Measurements from ENCODE around the gene ZNF236.
A peak's percentile ranks its signal among the peaks of the same experiment; 100 is the strongest.

ZNF236 gene

GRCh38 chr18:76991021-76991688 is 168.8 kb downstream of the ZNF236 start:
- no peak for DNase-seq (ENCODE audit: low read depth, low spot score)
- H3K4me3 ChIP-seq (ENCODE audit: low read length): no peak overlapping the region

DNA sequence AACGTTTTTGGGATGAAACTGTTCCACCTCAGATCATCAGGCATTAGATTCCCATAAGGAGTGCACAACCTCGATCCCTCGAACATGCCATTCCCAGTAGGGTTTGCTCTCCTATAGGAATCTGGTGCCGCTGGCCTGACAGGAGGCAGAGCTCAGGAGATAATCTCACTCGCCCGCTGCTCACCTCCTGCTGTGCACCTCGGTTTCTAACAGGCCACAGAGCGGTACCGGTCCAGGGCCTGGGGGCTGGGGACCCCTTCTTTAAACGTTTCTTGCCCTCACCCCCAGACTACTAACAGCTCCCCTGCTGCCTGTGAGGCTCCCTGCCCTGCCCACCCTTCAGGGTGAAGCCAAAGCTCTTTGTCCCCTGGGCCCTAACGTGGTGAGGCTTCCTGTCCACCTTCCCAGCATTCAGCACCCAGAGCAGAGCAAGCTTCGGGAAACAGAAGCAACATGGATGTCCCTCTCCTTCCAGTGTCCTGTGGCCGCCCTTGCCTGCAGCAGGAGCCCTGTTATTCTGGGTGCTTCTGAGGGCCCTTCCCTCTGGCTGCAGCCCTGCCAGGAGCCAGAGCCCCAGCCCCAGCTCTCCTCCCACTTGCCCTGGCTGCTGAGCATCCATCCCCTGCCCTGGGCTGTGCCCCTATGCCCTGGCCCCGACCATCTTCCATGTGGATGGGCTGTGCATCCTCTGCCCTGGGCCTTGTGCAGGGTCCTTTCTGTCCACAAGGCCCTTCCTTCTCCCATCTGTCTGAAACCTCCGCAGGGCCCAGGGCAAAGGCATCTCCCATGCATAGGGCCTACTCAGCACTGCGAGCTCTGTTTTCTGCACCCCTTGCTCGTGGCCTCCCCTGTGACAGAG is 170.1 kb downstream of the ZNF236 start:
- H3K4me3 ChIP-seq (ENCODE audit: low read length): no peak overlapping the region
- no peak for DNase-seq (ENCODE audit: low read depth, low spot score)

GRCh38 chr18:76993085-76993382 is 170.7 kb downstream of the ZNF236 start:
- no peak for DNase-seq (ENCODE audit: low read depth, low spot score)
- no peak overlapping the region for H3K4me3 ChIP-seq (ENCODE audit: low read length)

DNA sequence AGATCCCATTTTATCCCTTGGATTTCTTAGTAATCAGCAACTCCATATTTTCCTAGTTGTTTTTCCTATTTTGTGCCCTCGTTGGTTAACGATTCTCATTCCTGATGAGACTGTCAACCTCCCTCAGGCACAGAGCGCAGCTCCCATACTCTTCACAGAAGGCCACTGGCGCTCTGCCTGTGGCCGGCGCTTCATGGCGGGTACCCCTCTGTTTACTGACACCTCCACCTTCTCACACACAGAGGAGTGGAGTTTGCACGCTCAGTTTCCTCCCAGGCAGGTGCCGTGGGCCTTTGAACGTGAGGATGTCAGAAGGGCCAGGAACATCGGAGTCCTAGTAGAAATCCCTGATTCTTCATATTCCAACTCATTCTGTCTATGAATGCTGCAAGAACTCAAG is 171.2 kb downstream of the ZNF236 start:
- no peak overlapping the region for H3K4me3 ChIP-seq (ENCODE audit: low read length)

DNA sequence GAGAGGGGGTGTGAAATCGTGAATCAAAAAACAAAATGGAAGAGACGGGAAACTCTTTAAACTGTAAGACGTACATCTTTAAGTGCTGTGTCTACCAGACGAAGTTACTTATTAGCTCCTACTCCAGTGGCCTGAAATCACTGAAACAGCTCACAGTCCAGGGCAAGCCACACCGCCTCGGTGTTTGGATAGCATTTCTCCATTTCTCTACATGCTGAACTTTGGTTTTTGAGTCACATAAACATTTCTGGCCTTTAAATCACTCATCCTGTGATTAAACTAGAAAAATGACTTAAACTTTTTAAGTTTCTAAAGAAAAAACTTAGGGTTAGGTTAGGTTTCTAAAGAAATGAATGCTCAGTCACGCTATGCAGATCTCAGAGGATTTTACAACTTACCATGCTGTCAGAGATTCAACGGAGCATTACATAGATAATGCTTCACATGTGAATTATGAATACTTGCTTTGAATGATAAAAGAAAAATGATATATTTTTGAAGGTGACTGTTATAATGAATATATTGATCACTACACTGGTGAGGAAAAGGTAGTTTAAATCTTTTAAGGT is 171.8 kb downstream of the ZNF236 start:
- no peak overlapping the region for H3K4me3 ChIP-seq (ENCODE audit: low read length)
- no peak for DNase-seq (ENCODE audit: low read depth, low spot score)

More for the DNA sequence above, 171.2 kb downstream of the ZNF236 start:
- DNase-seq (ENCODE audit: low read depth, low spot score): no peak

DNA sequence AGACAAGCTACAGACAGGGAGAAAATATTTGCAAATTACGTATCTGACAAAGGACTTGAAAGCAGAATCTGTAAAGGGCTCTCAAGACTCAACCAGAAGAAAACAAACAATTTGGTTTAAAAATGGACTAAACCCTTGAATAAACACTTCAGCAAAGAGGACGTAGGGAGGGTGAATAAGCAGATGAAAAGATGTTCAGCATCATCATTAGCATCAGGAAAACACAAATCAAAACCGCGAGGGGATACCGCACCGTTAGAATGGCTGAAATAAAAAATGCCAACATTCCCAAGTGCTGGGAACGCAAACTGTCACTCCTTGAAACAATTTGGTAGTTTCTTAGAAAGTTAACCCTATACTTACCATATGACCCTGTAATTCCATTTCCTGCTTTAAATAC is 173.5 kb downstream of the ZNF236 start:
- H3K4me3 ChIP-seq (ENCODE audit: low read length): no peak overlapping the region
- DNase-seq (ENCODE audit: low read depth, low spot score): no peak

- no peak overlapping the region for H3K4me3 ChIP-seq (ENCODE audit: low read length)
- DNase-seq (ENCODE audit: low read depth, low spot score): no peak
Observed at GRCh38 chr18:76996429-76996828, 174.1 kb downstream of the ZNF236 start.

DNA sequence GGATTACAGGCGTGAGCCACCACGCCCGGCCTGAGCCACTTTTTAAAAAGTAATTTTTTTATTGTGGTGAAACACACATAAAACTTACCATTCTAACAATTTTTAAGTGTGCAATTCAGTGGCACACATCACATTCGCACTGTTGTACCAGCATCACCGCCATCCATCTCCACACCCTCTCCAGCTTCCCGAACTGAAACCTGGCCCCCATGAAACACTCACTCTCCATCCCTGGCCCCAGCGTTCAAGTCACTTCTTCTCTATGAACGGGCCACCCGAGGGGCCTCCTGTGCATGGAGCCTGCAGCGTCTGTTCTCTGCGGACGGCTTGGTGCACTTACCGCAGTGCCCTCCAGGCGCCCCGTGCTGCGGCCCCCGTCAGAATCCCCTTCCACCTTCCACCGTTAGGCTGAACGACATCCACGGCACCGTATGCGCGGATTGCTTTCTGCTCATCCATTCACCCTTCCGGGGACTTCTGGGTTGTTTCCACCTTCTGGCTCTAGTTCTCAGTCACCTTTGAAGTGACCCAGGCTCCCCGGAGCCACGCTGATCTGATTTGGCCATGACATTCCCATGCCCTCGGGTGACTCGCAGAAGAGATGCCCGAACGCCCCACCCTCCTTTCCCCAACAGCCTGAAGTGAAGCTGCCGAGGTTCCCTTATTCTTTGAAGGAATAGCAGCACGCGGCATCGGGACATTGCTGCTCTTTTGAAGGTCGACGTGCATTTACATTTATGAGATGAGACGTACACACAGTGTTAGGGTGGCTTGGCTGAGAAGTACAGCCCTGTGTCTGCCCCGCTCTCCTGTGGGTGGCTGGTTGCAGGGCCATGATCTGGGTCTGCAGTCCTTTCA is 175.8 kb downstream of the ZNF236 start:
- no peak for DNase-seq (ENCODE audit: low read depth, low spot score)
- no peak overlapping the region for H3K4me3 ChIP-seq (ENCODE audit: low read length)

- no peak overlapping the region for H3K4me3 ChIP-seq (ENCODE audit: low read length)
Observed at GRCh38 chr18:76999077-76999476, 176.7 kb downstream of the ZNF236 start.

GRCh38 chr18:77000527-77000926 is 178.2 kb downstream of the ZNF236 start:
- DNase-seq (ENCODE audit: low read depth, low spot score): no peak
- H3K4me3 ChIP-seq (ENCODE audit: low read length): no peak overlapping the region

More at GRCh38 chr18:76999077-76999476, 176.7 kb downstream of the ZNF236 start:
- DNase-seq (ENCODE audit: low read depth, low spot score): no peak

GRCh38 chr18:77001041-77001440 is 178.7 kb downstream of the ZNF236 start:
- no peak for DNase-seq (ENCODE audit: low read depth, low spot score)
- no peak overlapping the region for H3K4me3 ChIP-seq (ENCODE audit: low read length)

GRCh38 chr18:77001979-77002378 is 179.6 kb downstream of the ZNF236 start:
- DNase-seq (ENCODE audit: low read depth, low spot score): no peak
- H3K4me3 ChIP-seq (ENCODE audit: low read length): no peak overlapping the region

GRCh38 chr18:77002496-77002895 is 180.1 kb downstream of the ZNF236 start:
- DNase-seq (ENCODE audit: low read depth, low spot score): no peak

GRCh38 chr18:77003316-77003715 is 181.0 kb downstream of the ZNF236 start:
- no peak overlapping the region for H3K4me3 ChIP-seq (ENCODE audit: low read length)
- no peak for DNase-seq (ENCODE audit: low read depth, low spot score)

More at GRCh38 chr18:77002496-77002895, 180.1 kb downstream of the ZNF236 start:
- no peak overlapping the region for H3K4me3 ChIP-seq (ENCODE audit: low read length)

- no peak overlapping the region for H3K4me3 ChIP-seq (ENCODE audit: low read length)
- peak; percentile 59 for DNase-seq (ENCODE audit: low read depth, low spot score)
Observed at GRCh38 chr18:77004555-77005380, 182.4 kb downstream of the ZNF236 start.

- DNase-seq (ENCODE audit: low read depth, low spot score): no peak
- no peak overlapping the region for H3K4me3 ChIP-seq (ENCODE audit: low read length)
Observed at GRCh38 chr18:77005651-77006195, 183.4 kb downstream of the ZNF236 start.

GRCh38 chr18:77006305-77007175 is 184.2 kb downstream of the ZNF236 start:
- H3K4me3 ChIP-seq (ENCODE audit: low read length): no peak overlapping the region

More at GRCh38 chr18:77006305-77007175, 184.2 kb downstream of the ZNF236 start:
- no peak for DNase-seq (ENCODE audit: low read depth, low spot score)

All from Jurkat, Clone E6-1 (cell line).